ENCODE data around the gene C20orf204. TPM values are rescaled to one million over a fixed set of nuclear protein-coding genes. Genes with fewer than 3 reads are reported as not detected.

Gene C20orf204
- total and polyA plus RNA-seq, 2 of the 8 experiments (the other 6 are each of a cell fraction or from before 2014, with no cell fraction given) = 0.39 to 0.52 TPM

DNA sequence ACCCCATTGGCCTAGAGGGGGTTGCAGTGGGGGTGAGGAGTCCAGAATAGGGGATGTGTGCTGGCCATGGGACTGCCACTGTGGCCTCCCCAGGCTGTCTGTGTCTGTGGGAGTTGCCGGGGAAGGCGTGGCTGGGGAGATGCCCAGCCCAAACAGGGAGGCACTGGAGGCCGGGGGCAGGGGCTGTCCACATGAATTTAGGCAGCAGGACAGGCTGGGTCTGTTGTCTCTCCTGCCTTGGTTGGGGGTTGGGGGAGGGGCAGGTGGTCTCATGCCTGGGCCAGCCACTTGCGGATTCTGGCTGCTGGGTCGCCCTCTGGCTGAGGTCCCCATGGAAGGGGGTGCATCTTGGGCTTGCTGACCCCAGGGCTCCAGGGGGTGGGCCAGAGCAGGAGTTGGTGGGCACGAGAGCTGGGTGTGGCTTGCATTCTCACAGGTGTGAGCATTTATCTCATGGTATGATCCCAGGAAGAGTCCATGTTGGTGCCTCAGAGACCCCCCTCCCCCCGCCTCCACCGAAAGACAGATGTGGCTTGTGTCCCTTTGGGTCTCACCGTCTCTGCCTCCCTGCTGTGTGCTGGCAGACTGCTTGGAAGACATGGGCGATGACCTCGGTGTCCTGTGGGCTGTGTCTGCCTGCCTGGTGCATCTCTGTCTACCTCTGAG, 9.5 kb downstream of the C20orf204 start:
- H3K79me2 ChIP-seq (ENCODE audit: control insufficient read depth in 1 of 2, insufficient read depth in 2 of 2, low read length in 2 of 2) = no peaks in the 10 kb centered on the region
- FAIRE-seq (no peak), DNase-seq (ENCODE audit: low read depth in 1 of 2, low spot score in 2 of 2) (no peak)
- H4K5ac ChIP-seq (ENCODE audit: insufficient read length, low read depth, low read length) = no peak overlapping the region
- H3K27ac ChIP-seq (ENCODE audit: low read depth, low read length) = no peak overlapping the region
- peak overlapping the region; percentile 38; the same call in 1 of the 2 replicates for H3K18ac ChIP-seq (ENCODE audit: extremely low read depth, low read length)
- ChIA-PET POLR2A (ENCODE audit: partially characterized antibody) (interaction anchor here (1.3 to 2.3 kb wide), 2 partner anchors 12 to 46 kb away, joined by 3 to 8 read pairs; no protein-coding TSS in a partner anchor), CTCF (ENCODE audit: partially characterized antibody) (interaction anchor here (2.0 to 2.7 kb wide), 3 partner anchors 12 to 75 kb away, joined by 7 to 9 read pairs (median 9); partner anchors contain the start of gene PRPF6)
- H2BK5ac ChIP-seq (ENCODE audit: low read depth, low read length) = peak overlapping the region; percentile 6; the same call in 1 of the 2 replicates
- no peak overlapping the region for H3K4me3 ChIP-seq (ENCODE audit: extremely low read depth in 1 of 4, insufficient read depth in 2 of 4, low read depth in 3 of 4, low read length in 4 of 4)
- H4K91ac ChIP-seq (replicated peaks; ENCODE audit: insufficient read length, low read length) = peak overlapping the region; percentile 69
- no peaks in the 10 kb centered on the region for H4K20me1 ChIP-seq (replicated peaks in 1 of 2; ENCODE audit: control insufficient read depth in 1 of 2, insufficient read depth in 2 of 2, low read length in 2 of 2)
- H3K4ac ChIP-seq (replicated peaks; ENCODE audit: insufficient read length, low read depth, low read length) = no peak overlapping the region
- no peaks in the 10 kb centered on the region for H3K9me3 ChIP-seq (ENCODE audit: insufficient read depth in 2 of 2, low read depth in 1 of 2, low read length in 1 of 2)
- no peak overlapping the region for H3K4me2 ChIP-seq (ENCODE audit: insufficient read depth in 1 of 2, low read depth in 2 of 2, low read length in 2 of 2)
- H3K79me1 ChIP-seq (ENCODE audit: low read depth, low read length) = no peaks in the 10 kb centered on the region
- H3K4me1 ChIP-seq (replicated peaks in 1 of 4; ENCODE audit: control insufficient read depth in 3 of 4, insufficient read depth in 4 of 4, low read length in 3 of 4) = peaks cover 0 to 28% (median 9%) of the 10 kb centered on the region in 4 experiments; a peak in 6 of 7 replicates
- H3K9ac ChIP-seq (replicated peaks in 1 of 4; ENCODE audit: extremely low read depth in 1 of 4, low read depth in 3 of 4, low read length in 3 of 4) = no peak overlapping the region
- H3K36me3 ChIP-seq (ENCODE audit: control insufficient read depth in 2 of 4, insufficient read depth in 4 of 4, low read length in 3 of 4) = peaks cover 0 to 10% (median 0%) of the 10 kb centered on the region in 4 experiments; a peak in 1 of 8 replicates
- H4K8ac ChIP-seq (ENCODE audit: extremely low read depth, insufficient read depth, low read length) = peak overlapping the region; percentile 51; the same call in 1 of the 2 replicates
- 73% methylated on average over 11 of the region's 11 CpGs; no CpG with 5 or more reads in 1 of the 2 experiments for WGBS, 2 experiments (ENCODE audit: extremely low coverage in 1 of 2, insufficient coverage in 1 of 2, insufficient read length in 1 of 2, insufficient replicate concordance in 2 of 2, low coverage in 1 of 2, low lambda C conversion rate in 2 of 2, missing lambda C conversion rate in 1 of 2)
- H3K23me2 ChIP-seq (ENCODE audit: low read depth, low read length) = peaks cover 4% of the 10 kb centered on the region; the same call in 1 of the 2 replicates
- H3K14ac ChIP-seq (ENCODE audit: insufficient read length) = no peak overlapping the region
- H3K56ac ChIP-seq (replicated peaks; ENCODE audit: insufficient read length, low read depth, low read length) = no peak overlapping the region
- H2AK5ac ChIP-seq (ENCODE audit: low read depth, low read length) = 0 out of 2 replicates have a peak overlapping the region, but pooled peaks have one; percentile 75
- peak overlapping the region; percentile 72; the same call in 1 of the 2 replicates for H2BK20ac ChIP-seq (ENCODE audit: low read length)
- H2BK12ac ChIP-seq (ENCODE audit: low read depth, low read length) = peak overlapping the region; percentile 96; the same call in 1 of the 2 replicates
- no peak overlapping the region for H3K23ac ChIP-seq (ENCODE audit: insufficient read length)
- no peak overlapping the region; the same call in 1 of the 2 replicates for H2BK15ac ChIP-seq (ENCODE audit: low read length)
- H2AFZ ChIP-seq (ENCODE audit: low read length) = no peak overlapping the region
- peaks cover 53 to 84% (median 79%) of the 10 kb centered on the region in 4 experiments for H3K27me3 ChIP-seq (replicated peaks in 1 of 4; ENCODE audit: control insufficient read depth in 3 of 4, extremely low read depth in 1 of 4, insufficient read depth in 3 of 4, low read length in 3 of 4)
- H2BK120ac ChIP-seq (replicated peaks; ENCODE audit: low read depth, low read length) = no peak overlapping the region
- TF ChIP-seq FOSL1 (IDR thresholded peaks at IDR 0.05; ENCODE audit: insufficient read depth, low read depth, low read length) = no peak
- TF ChIP-seq JUND (IDR thresholded peaks at IDR 0.05; ENCODE audit: low read length) = no peak
- TF ChIP-seq SP2 (IDR thresholded peaks at IDR 0.05; ENCODE audit: low read length) = no peak
- no peak for TF ChIP-seq CBX8 (IDR thresholded peaks at IDR 0.05; ENCODE audit: borderline replicate concordance, low read depth, low read length)
- TF ChIP-seq ATF3 (IDR thresholded peaks at IDR 0.05; ENCODE audit: insufficient read depth, low read depth, low read length) = no peak
- TF ChIP-seq TAF1 (IDR thresholded peaks at IDR 0.05; ENCODE audit: low read depth, low read length) = no peak
- TF ChIP-seq JUN (IDR thresholded peaks at IDR 0.05; ENCODE audit: low read depth, low read length) = no peak
- no peak for TF ChIP-seq SP1 (IDR thresholded peaks at IDR 0.05; ENCODE audit: low read depth, low read length)
- no peak for TF ChIP-seq RFX5 (IDR thresholded peaks at IDR 0.05; ENCODE audit: borderline replicate concordance, low read depth, low read length)
- no peak for TF ChIP-seq EZH2 (IDR thresholded peaks at IDR 0.05; ENCODE audit: low read depth, low read length, severe bottlenecking)
- TF ChIP-seq PHF8 (conservative IDR thresholded peaks at IDR 0.05; ENCODE audit: low read depth, low read length) = no peak
- no peak for TF ChIP-seq EGR1 (IDR thresholded peaks at IDR 0.05; ENCODE audit: borderline replicate concordance, low read depth, low read length)
